Measurements from ENCODE around the gene ARID5B.
"Not testable (repeated sequence)": the region's sequence is repeated elsewhere in the genome, so short reads cannot be mapped to it uniquely, and the experiment has no call there.

Gene ARID5B

DNA sequence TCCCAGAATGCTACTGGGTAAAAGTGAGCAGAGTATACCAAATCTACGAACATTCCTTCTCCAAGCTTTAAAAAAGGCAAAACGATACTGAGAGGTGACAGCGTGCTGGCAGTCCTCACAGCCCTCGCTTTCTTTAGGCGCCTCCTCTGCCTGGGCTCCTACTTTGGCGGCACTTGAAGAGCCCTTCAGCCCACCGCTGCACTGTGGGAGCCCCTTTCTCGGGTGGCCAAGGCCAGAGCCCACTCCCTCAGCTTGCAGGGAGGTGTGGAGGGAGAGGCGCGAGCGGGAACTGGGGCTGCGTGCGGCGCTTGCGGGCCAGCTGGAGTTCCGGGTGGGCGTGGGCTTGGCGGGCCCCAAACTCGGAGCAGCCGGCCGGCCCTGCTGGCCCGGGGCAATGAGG lies 34.1 kb upstream of the ARID5B start:
- not testable (repeated sequence) for H2BK12ac ChIP-seq (ENCODE audit: low read length); H3K79me1 ChIP-seq (ENCODE audit: low read depth, low read length); H3K9ac ChIP-seq (ENCODE audit: low read depth, low read length, poor library complexity); H3K23ac ChIP-seq (ENCODE audit: low read depth, low read length, poor library complexity); H4K91ac ChIP-seq (ENCODE audit: low read depth, low read length, poor library complexity); H3K4me2 ChIP-seq (ENCODE audit: insufficient read depth, low read length, poor library complexity, severe bottlenecking); H2AFZ ChIP-seq (ENCODE audit: low read length); H3K4me1 ChIP-seq (ENCODE audit: control insufficient read depth in 2 of 2, insufficient read depth in 1 of 2, low read depth in 1 of 2, low read length in 2 of 2); H2BK120ac ChIP-seq (ENCODE audit: low read depth, low read length); H3K4ac ChIP-seq (ENCODE audit: low read length); H4K8ac ChIP-seq (ENCODE audit: low read depth, low read length); H2AK5ac ChIP-seq (ENCODE audit: low read depth, low read length); H2BK15ac ChIP-seq (ENCODE audit: low read length); DNase-seq (ENCODE audit: low spot score); H3K9me3 ChIP-seq (replicated peaks in 1 of 2; ENCODE audit: control insufficient read depth in 2 of 2, insufficient read depth in 1 of 2, low read depth in 1 of 2, low read length in 2 of 2); H3K36me3 ChIP-seq (replicated peaks in 1 of 2; ENCODE audit: control insufficient read depth in 2 of 2, insufficient read depth in 2 of 2, low read length in 2 of 2); H2BK5ac ChIP-seq (ENCODE audit: low read length); H3K14ac ChIP-seq (ENCODE audit: low read length); H3K4me3 ChIP-seq (ENCODE audit: low read length in 2 of 2); H3K27me3 ChIP-seq (ENCODE audit: control insufficient read depth in 3 of 3, insufficient read depth in 3 of 3, low read depth in 1 of 3, low read length in 3 of 3); H3K27ac ChIP-seq (replicated peaks; ENCODE audit: low read length); H3K18ac ChIP-seq (ENCODE audit: low read length)
- no CpG with 5 or more reads among the region's 22 CpGs for WGBS, 2 donors (ENCODE audit: extremely low coverage in 2 of 2, insufficient read length in 2 of 2, insufficient replicate concordance in 1 of 2)

DNA sequence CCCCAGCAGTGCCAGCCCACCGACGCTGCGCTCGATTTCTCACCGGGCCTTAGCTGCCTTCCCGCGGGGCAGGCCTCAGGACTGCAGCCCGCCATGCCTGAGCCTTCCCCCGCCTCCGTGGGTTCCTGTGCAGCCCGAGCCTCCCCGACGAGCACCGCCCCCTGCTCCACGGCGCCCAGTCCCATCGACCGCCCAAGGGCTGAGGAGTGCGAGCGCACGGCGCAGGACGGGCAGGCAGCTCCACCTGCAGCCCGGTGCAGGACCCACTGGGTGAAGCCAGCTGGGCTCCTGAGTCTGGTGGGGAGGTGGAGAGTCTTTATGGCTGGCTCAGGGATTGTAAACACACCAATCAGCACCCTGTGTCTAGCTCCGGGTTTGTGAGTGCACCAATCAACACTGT lies 33.7 kb upstream of the ARID5B start:
- not testable (repeated sequence) for H3K79me1 ChIP-seq (ENCODE audit: low read depth, low read length); H3K9ac ChIP-seq (ENCODE audit: low read depth, low read length, poor library complexity); H3K36me3 ChIP-seq (replicated peaks in 1 of 2; ENCODE audit: control insufficient read depth in 2 of 2, insufficient read depth in 2 of 2, low read length in 2 of 2); H3K23ac ChIP-seq (ENCODE audit: low read depth, low read length, poor library complexity); H3K4me2 ChIP-seq (ENCODE audit: insufficient read depth, low read length, poor library complexity, severe bottlenecking); H4K8ac ChIP-seq (ENCODE audit: low read depth, low read length); DNase-seq (ENCODE audit: low spot score); H2AFZ ChIP-seq (ENCODE audit: low read length); H3K4ac ChIP-seq (ENCODE audit: low read length); H2BK5ac ChIP-seq (ENCODE audit: low read length); H2BK120ac ChIP-seq (ENCODE audit: low read depth, low read length); H3K14ac ChIP-seq (ENCODE audit: low read length); H3K27me3 ChIP-seq (ENCODE audit: control insufficient read depth in 3 of 3, insufficient read depth in 3 of 3, low read depth in 1 of 3, low read length in 3 of 3); H3K18ac ChIP-seq (ENCODE audit: low read length); H3K4me3 ChIP-seq (ENCODE audit: low read length in 2 of 2); H3K27ac ChIP-seq (replicated peaks; ENCODE audit: low read length); H4K91ac ChIP-seq (ENCODE audit: low read depth, low read length, poor library complexity); H3K4me1 ChIP-seq (ENCODE audit: control insufficient read depth in 2 of 2, insufficient read depth in 1 of 2, low read depth in 1 of 2, low read length in 2 of 2); H3K9me3 ChIP-seq (replicated peaks in 1 of 2; ENCODE audit: control insufficient read depth in 2 of 2, insufficient read depth in 1 of 2, low read depth in 1 of 2, low read length in 2 of 2); H2AK5ac ChIP-seq (ENCODE audit: low read depth, low read length); H2BK12ac ChIP-seq (ENCODE audit: low read length); H2BK15ac ChIP-seq (ENCODE audit: low read length)
- no CpG with 5 or more reads among the region's 25 CpGs for WGBS, 2 donors (ENCODE audit: extremely low coverage in 2 of 2, insufficient read length in 2 of 2, insufficient replicate concordance in 1 of 2)

GRCh38 chr10:61869041-61869675 lies 32.3 kb upstream of the ARID5B start:
- Histone ChIP-seq H3K4me2 (ENCODE audit: insufficient read depth, low read length, poor library complexity, severe bottlenecking) (no peak overlapping the region), H3K4me1 (ENCODE audit: control insufficient read depth in 2 of 2, insufficient read depth in 1 of 2, low read depth in 1 of 2, low read length in 2 of 2) (no peaks in the 10 kb centered on the region), H4K8ac (ENCODE audit: low read depth, low read length) (no peak overlapping the region), H3K4me3 (ENCODE audit: low read length in 2 of 2) (no peak overlapping the region), H3K9ac (ENCODE audit: low read depth, low read length, poor library complexity) (no peak overlapping the region), H3K18ac (ENCODE audit: low read length) (no peak overlapping the region), H2BK12ac (ENCODE audit: low read length) (no peak overlapping the region), H2AFZ (ENCODE audit: low read length) (no peak overlapping the region), H2BK5ac (ENCODE audit: low read length) (no peak overlapping the region), H3K27ac (replicated peaks; ENCODE audit: low read length) (no peak overlapping the region), H3K4ac (ENCODE audit: low read length) (no peak overlapping the region), H3K79me1 (ENCODE audit: low read depth, low read length) (no peaks in the 10 kb centered on the region), H3K23ac (ENCODE audit: low read depth, low read length, poor library complexity) (no peak overlapping the region), H2BK120ac (ENCODE audit: low read depth, low read length) (no peak overlapping the region), H4K91ac (ENCODE audit: low read depth, low read length, poor library complexity) (no peak overlapping the region), H2BK15ac (ENCODE audit: low read length) (no peak overlapping the region), H2AK5ac (ENCODE audit: low read depth, low read length) (no peak overlapping the region), H3K36me3 (replicated peaks in 1 of 2; ENCODE audit: control insufficient read depth in 2 of 2, insufficient read depth in 2 of 2, low read length in 2 of 2) (no peaks in the 10 kb centered on the region), H3K9me3 (replicated peaks in 1 of 2; ENCODE audit: control insufficient read depth in 2 of 2, insufficient read depth in 1 of 2, low read depth in 1 of 2, low read length in 2 of 2) (no peaks in the 10 kb centered on the region), H3K14ac (ENCODE audit: low read length) (no peak overlapping the region), H3K27me3 (ENCODE audit: control insufficient read depth in 3 of 3, insufficient read depth in 3 of 3, low read depth in 1 of 3, low read length in 3 of 3) (no peaks in the 10 kb centered on the region)
- WGBS, 2 donors (ENCODE audit: extremely low coverage in 2 of 2, insufficient read length in 2 of 2, insufficient replicate concordance in 1 of 2) = no CpG with 5 or more reads among the region's 8 CpGs
- DNase-seq (ENCODE audit: low spot score) = no peak

DNA sequence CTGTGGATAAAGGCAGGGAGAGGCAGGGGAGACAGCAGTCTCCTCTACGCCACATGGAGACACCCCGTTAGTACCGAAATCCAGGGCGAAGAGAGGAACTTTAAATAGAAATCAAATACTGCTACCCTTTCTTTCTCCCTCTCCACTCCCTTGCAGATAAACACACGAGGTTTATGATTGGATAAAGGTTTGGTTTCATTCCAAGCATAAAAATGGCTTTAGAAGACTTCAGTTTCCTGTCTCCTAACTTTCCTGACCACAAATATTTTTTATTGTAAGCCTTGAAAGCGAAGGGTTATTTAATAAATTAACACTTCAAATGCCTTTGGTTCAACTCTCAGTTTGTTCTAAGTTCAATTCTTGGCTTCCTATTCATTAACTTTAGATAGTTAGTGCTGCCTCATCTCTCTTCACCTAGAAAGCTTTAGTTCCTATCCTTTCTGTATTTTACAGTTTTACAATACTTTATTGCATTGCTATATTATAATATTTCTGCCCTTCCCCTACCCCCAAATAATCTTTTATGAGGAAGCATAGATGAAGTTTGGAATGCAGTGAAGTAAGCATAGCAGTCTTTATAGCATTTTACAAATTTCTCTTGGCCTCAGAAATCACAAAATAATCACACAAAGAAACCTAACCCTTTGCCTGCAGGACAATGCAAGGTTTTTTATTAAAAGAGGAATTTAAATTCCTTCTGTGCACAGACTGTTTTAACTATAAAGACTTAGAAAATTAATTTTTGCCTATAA lies 31.5 kb upstream of the ARID5B start:
- WGBS, 2 donors (ENCODE audit: extremely low coverage in 2 of 2, insufficient read length in 2 of 2, insufficient replicate concordance in 1 of 2) = no CpG with 5 or more reads among the region's 6 CpGs
- no peak overlapping the region for H3K4me3 ChIP-seq (ENCODE audit: low read length in 2 of 2)
- H3K9ac ChIP-seq (ENCODE audit: low read depth, low read length, poor library complexity) = no peak overlapping the region
- H2AK5ac ChIP-seq (ENCODE audit: low read depth, low read length) = no peak overlapping the region
- DNase-seq (ENCODE audit: low spot score) = no peak
- H4K91ac ChIP-seq (ENCODE audit: low read depth, low read length, poor library complexity) = no peak overlapping the region
- no peak overlapping the region for H3K4ac ChIP-seq (ENCODE audit: low read length)
- H3K36me3 ChIP-seq (replicated peaks in 1 of 2; ENCODE audit: control insufficient read depth in 2 of 2, insufficient read depth in 2 of 2, low read length in 2 of 2) = no peaks in the 10 kb centered on the region
- H4K8ac ChIP-seq (ENCODE audit: low read depth, low read length) = no peak overlapping the region
- H2AFZ ChIP-seq (ENCODE audit: low read length) = no peak overlapping the region
- H2BK12ac ChIP-seq (ENCODE audit: low read length) = no peak overlapping the region
- no peaks in the 10 kb centered on the region for H3K4me1 ChIP-seq (ENCODE audit: control insufficient read depth in 2 of 2, insufficient read depth in 1 of 2, low read depth in 1 of 2, low read length in 2 of 2)
- H3K14ac ChIP-seq (ENCODE audit: low read length) = no peak overlapping the region
- H2BK5ac ChIP-seq (ENCODE audit: low read length) = no peak overlapping the region
- no peak overlapping the region for H3K27ac ChIP-seq (replicated peaks; ENCODE audit: low read length)
- no peaks in the 10 kb centered on the region for H3K27me3 ChIP-seq (ENCODE audit: control insufficient read depth in 3 of 3, insufficient read depth in 3 of 3, low read depth in 1 of 3, low read length in 3 of 3)
- H2BK120ac ChIP-seq (ENCODE audit: low read depth, low read length) = no peak overlapping the region
- no peak overlapping the region for H3K18ac ChIP-seq (ENCODE audit: low read length)
- H3K79me1 ChIP-seq (ENCODE audit: low read depth, low read length) = no peaks in the 10 kb centered on the region
- no peak overlapping the region for H2BK15ac ChIP-seq (ENCODE audit: low read length)
- H3K9me3 ChIP-seq (replicated peaks in 1 of 2; ENCODE audit: control insufficient read depth in 2 of 2, insufficient read depth in 1 of 2, low read depth in 1 of 2, low read length in 2 of 2) = no peaks in the 10 kb centered on the region
- H3K23ac ChIP-seq (ENCODE audit: low read depth, low read length, poor library complexity) = no peak overlapping the region
- H3K4me2 ChIP-seq (ENCODE audit: insufficient read depth, low read length, poor library complexity, severe bottlenecking) = no peak overlapping the region
